GM23248 (cell line): ENCODE results near the gene CCDC142. TPM values are rescaled to one million over a fixed set of nuclear protein-coding genes. Genes with fewer than 3 reads are reported as not detected.

Experiments
- DNase-seq: peaks from one replicate; pipeline ENCODE4 v3.0.0-alpha.2; 2015
- H2AFZ ChIP-seq: fragments of 200-600 bp; sonication (generic); 2 replicates; pipeline ENCODE4 v1.6.1; 2016; ENCODE audit warnings: antibody characterized with exemption
- H3F3A ChIP-seq: fragments of 200-600 bp; sonication (generic); 2 replicates; pipeline ENCODE4 v1.6.1; 2016; ENCODE audit warnings: mild to moderate bottlenecking, antibody characterized with exemption, mixed run types; ENCODE audit not compliant: insufficient read depth
- H3K27ac ChIP-seq: fragments of 200-600 bp; sonication (generic); 2 replicates; pipeline ENCODE4 v1.5.1; 2016; ENCODE audit warnings: mild to moderate bottlenecking
- H3K27me3 ChIP-seq: fragments of 200-600 bp; sonication (generic); replicated peaks from 2 replicates; pipeline ENCODE4 v1.6.1; 2016; ENCODE audit warnings: mild to moderate bottlenecking; ENCODE audit not compliant: insufficient read depth
- H3K36me3 ChIP-seq: fragments of 200-600 bp; sonication (generic); 2 replicates; pipeline ENCODE4 v1.6.1; 2016; ENCODE audit warnings: low read depth, mild to moderate bottlenecking
- H3K4me1 ChIP-seq: fragments of 200-600 bp; sonication (generic); 2 replicates; pipeline ENCODE4 v1.6.1; 2016; ENCODE audit warnings: mild to moderate bottlenecking; ENCODE audit not compliant: insufficient read depth
- H3K4me2 ChIP-seq: fragments of 200-600 bp; sonication (generic); one replicate; pipeline ENCODE4 v1.6.1; 2016; ENCODE audit warnings: mild to moderate bottlenecking; ENCODE audit not compliant: unreplicated experiment
- H3K4me3 ChIP-seq: fragments of 200-600 bp; sonication (generic); 2 replicates; pipeline ENCODE4 v1.5.1; 2016; ENCODE audit warnings: mild to moderate bottlenecking
- H3K79me2 ChIP-seq: fragments of 200-600 bp; sonication (generic); 2 replicates; pipeline ENCODE4 v1.6.1; 2016; ENCODE audit warnings: mild to moderate bottlenecking; ENCODE audit not compliant: insufficient read depth
- H3K9ac ChIP-seq: fragments of 200-600 bp; sonication (generic); 2 replicates; pipeline ENCODE4 v1.6.1; 2016; ENCODE audit warnings: mild to moderate bottlenecking
- H3K9me2 ChIP-seq: fragments of 200-600 bp; sonication (generic); 2 replicates; pipeline ENCODE4 v1.6.1; 2016; ENCODE audit warnings: mixed run types, mild to moderate bottlenecking, moderate library complexity; ENCODE audit not compliant: insufficient read depth
- H3K9me3 ChIP-seq: fragments of 200-600 bp; sonication (generic); one replicate; pipeline ENCODE4 v1.6.1; 2017; ENCODE audit warnings: low read depth
- H4K20me1 ChIP-seq: fragments of 200-600 bp; sonication (generic); 2 replicates; pipeline ENCODE4 v1.6.0; 2016; ENCODE audit not compliant: insufficient read depth
- EZH2 ChIP-seq: fragments of 200-600 bp; sonication (generic); IDR thresholded peaks from 2 replicates; pipeline ENCODE4 v1.6.1; 2018; ENCODE audit warnings: antibody characterized with exemption, mild to moderate bottlenecking; ENCODE audit not compliant: insufficient read depth, poor library complexity, severe bottlenecking
- EZH2phosphoT487 ChIP-seq: fragments of 200-600 bp; sonication (generic); IDR thresholded peaks from 2 replicates; pipeline ENCODE4 v1.6.1; 2018; ENCODE audit warnings: antibody characterized with exemption, moderate library complexity, mild to moderate bottlenecking, low read depth; ENCODE audit not compliant: insufficient read depth
- WGBS, 2 experiments: methylation state at CpG; one replicate each; pipeline ENCODE4 v1.1.6; 2015 to 2017; ENCODE audit warnings: low lambda C conversion rate in 2 of 2, low coverage in 1 of 2; ENCODE audit errors: missing lambda C conversion rate in 2 of 2; 5-methylcytosine and 5-hydroxymethylcytosine counted together
- in situ Hi-C: fragments of 300-500 bp; cut with MboI; formaldehyde crosslinking; loops from 2 replicates; pipeline ENCODE4 v1.15.0; 2020
- polyA plus RNA-seq: library from polyadenylated mRNA; unstranded; fragments of >200 nt; fragmentation: Nextera tagmentation; extraction: Ambion mirVana; gene quantifications from 2 replicates; pipeline ENCODE4 v1.2.1, GENCODE V29; 2016
- total RNA-seq: library from RNA; depleted of rRNA; stranded (reverse); fragments of >200 nt; shearing (Covaris generic); gene quantifications from 2 replicates; pipeline ENCODE4 v1.2.3, GENCODE V29; 2014

CCDC142 gene
- total and polyA plus RNA-seq, 2 experiments from 2014 or later: 5.1 to 6.8 TPM

DNA sequence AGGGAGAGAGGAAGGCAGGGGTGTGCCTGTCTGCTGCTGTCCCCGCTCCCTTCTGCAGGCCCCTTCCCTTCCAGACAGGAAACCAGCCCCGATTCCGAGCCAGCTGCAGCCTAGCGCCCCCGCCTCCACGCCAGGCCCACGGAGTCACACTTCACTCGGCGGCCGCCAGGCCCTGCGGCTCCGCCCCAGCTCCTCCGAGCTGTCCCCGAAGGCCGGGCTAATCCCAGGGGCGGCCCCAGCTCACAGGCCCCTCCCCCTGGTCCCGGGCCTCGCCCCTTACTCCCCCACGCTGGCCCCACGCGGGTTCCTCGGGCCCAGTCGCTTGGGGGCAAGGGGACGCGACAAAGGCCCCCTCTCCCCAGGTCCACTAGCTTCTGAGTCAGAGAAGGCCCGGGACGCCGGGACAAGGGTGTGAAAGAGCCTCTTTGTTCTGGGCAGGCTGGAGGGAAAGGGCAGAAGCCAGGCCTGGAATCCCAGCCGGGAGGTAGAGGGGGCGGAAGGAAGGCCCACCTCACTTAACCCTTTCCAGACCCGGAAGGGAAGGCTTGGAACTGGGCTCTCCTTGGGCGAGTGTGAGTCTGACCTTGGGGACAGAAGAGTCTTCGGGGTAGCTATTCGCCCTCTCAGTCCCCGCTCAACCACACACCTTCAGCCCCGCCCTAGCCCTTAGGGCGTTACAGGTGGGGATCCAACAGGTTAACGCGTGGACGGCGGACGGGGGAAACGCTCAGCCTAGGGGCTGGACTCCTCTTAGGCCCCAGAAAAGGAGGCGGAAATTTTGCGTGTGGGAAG is 42.2 kb downstream of the CCDC142 start:
- H3K9me2 ChIP-seq: no peaks in the 10 kb centered on the region
- in situ Hi-C loops: no loop called here
- TF ChIP-seq EZH2 (no peak), EZH2phosphoT487 (no peak)
- H3K9me3 ChIP-seq: no peaks in the 10 kb centered on the region
- no peaks in the 10 kb centered on the region for H4K20me1 ChIP-seq
- H3K4me3 ChIP-seq: peak overlapping the region; percentile 79
- WGBS, 2 experiments: 8 to 14% methylated on average over 22 to 45 of the region's 45 CpGs
- no peaks in the 10 kb centered on the region for H3K36me3 ChIP-seq
- peak; percentile 93 for DNase-seq
- peak overlapping the region; percentile 93 for H3K4me2 ChIP-seq
- H3K79me2 ChIP-seq: peaks cover 32% of the 10 kb centered on the region
- 0 out of 2 replicates have a peak, but pooled peaks cover 4% of the 10 kb centered on the region for H3F3A ChIP-seq
- peak overlapping the region; percentile 34 for H3K27ac ChIP-seq
- no peaks in the 10 kb centered on the region for H3K27me3 ChIP-seq
- H3K9ac ChIP-seq: peak overlapping the region; percentile 79
- H2AFZ ChIP-seq: peak overlapping the region; percentile 86
- peaks cover 4% of the 10 kb centered on the region; the same call in 1 of the 2 replicates for H3K4me1 ChIP-seq

DNA sequence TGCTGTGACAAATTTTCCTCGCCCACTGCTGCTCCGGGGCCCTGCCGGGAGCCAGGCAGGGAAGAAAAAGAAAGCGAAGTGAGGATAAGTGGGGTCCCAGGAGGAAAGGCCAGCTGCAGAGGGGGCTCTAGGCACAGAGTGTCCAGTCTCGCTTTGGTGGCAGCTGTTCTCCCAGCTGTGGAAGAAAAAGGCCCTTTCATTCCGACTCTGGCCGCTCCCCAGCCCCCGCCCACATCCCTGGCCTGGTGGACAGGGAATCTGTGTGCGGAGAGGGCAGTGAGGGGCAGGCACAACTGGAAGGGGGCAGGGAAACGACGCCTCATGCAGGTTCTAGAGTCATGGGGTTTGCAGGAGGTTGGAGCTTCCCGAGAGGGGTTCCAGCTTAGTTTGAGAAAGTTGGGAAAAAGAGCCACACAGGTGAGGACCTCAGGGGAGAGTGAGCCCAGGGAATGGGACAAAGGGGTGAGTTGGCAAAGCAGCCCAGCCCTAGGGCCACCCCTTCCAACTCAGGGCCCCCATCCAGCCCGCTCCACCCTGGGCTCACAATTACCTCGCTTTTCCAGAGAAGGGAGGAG is 42.9 kb downstream of the CCDC142 start:
- H3K27ac ChIP-seq: peak overlapping the region; percentile 34
- peak overlapping the region; percentile 79 for H3K9ac ChIP-seq
- DNase-seq: peak; percentile 81
- H3K9me2 ChIP-seq: no peaks in the 10 kb centered on the region
- H3K36me3 ChIP-seq: no peaks in the 10 kb centered on the region
- 0 out of 2 replicates have a peak, but pooled peaks cover 4% of the 10 kb centered on the region for H3F3A ChIP-seq
- WGBS, 2 experiments: 2% methylated on average over 12 to 14 of the region's 14 CpGs
- H3K4me1 ChIP-seq: peaks cover 4% of the 10 kb centered on the region; the same call in 1 of the 2 replicates
- in situ Hi-C loops: no loop called here
- peak overlapping the region; percentile 86 for H2AFZ ChIP-seq
- peaks cover 32% of the 10 kb centered on the region for H3K79me2 ChIP-seq
- peak overlapping the region; percentile 93 for H3K4me2 ChIP-seq
- no peaks in the 10 kb centered on the region for H3K9me3 ChIP-seq
- no peaks in the 10 kb centered on the region for H4K20me1 ChIP-seq
- peak overlapping the region; percentile 79 for H3K4me3 ChIP-seq
- TF ChIP-seq EZH2phosphoT487: no peak
- H3K27me3 ChIP-seq: no peaks in the 10 kb centered on the region

DNA sequence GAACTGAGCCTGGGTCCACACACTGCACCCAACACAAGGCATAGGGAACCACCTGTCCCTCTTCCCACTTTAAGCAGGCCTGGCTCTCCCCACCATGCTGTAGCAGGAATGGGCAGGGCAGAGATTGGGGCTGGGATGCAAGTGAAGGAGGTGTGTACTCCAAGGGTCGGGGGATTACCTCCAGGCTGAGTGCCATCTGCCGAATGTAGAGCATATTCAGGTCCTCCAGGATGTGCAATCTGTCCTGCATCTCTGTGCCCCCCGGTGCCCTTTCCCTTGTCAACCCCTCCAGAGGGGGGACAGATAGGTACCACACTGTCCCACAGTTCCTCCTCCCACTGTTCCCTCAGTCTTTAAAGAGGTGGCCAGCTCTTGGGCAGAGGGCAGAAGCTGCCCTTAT is 43.4 kb downstream of the CCDC142 start:
- no peak for DNase-seq
- Histone ChIP-seq H3K36me3 (no peaks in the 10 kb centered on the region), H3K9me2 (no peaks in the 10 kb centered on the region), H3K27ac (peak overlapping the region; percentile 34), H3K27me3 (no peaks in the 10 kb centered on the region), H3K9ac (peak overlapping the region; percentile 79), H3K79me2 (peaks cover 32% of the 10 kb centered on the region), H3F3A (0 out of 2 replicates have a peak, but pooled peaks cover 4% of the 10 kb centered on the region), H3K4me2 (peak overlapping the region; percentile 93), H4K20me1 (no peaks in the 10 kb centered on the region), H3K9me3 (no peaks in the 10 kb centered on the region), H3K4me3 (peak overlapping the region; percentile 79), H2AFZ (peak overlapping the region; percentile 86), H3K4me1 (peaks cover 4% of the 10 kb centered on the region; the same call in 1 of the 2 replicates)
- in situ Hi-C loops: no loop called here
- 0 to 5% methylated on average over 3 of the region's 3 CpGs for WGBS, 2 experiments
- no peak for TF ChIP-seq EZH2phosphoT487
- no peak for TF ChIP-seq EZH2

DNA sequence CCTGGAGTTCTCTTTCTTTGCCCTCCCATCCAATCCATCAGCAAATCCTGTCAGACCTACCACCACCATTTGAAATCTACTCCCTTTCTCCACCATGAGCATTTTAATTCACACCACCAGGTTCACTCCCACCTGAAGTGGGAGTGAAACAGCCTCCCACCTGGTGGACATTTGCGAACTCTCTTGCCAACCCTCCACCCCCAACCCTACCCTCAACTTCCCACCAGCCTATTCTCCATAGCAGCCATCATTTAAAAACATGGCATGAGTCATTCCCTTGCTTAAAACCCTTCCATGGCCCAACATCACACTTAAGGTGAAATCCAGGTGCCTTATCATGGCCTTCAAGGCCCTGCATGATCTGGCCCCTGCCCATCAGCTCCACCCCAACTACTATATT is 44.5 kb downstream of the CCDC142 start:
- Histone ChIP-seq H3K4me2 (no peak overlapping the region), H3K27ac (no peak overlapping the region), H4K20me1 (no peaks in the 10 kb centered on the region), H3K27me3 (no peaks in the 10 kb centered on the region), H3K36me3 (no peaks in the 10 kb centered on the region), H3K4me1 (no peaks in the 10 kb centered on the region; the same call in 1 of the 2 replicates), H3K9me3 (no peaks in the 10 kb centered on the region), H3K79me2 (peaks cover 32% of the 10 kb centered on the region), H3K9ac (no peak overlapping the region), H2AFZ (no peak overlapping the region), H3K4me3 (no peak overlapping the region), H3K9me2 (no peaks in the 10 kb centered on the region), H3F3A (no peaks in the 10 kb centered on the region)
- no peak for DNase-seq
- in situ Hi-C loops: no loop called here
- TF ChIP-seq EZH2phosphoT487: no peak
- no peak for TF ChIP-seq EZH2
- WGBS, 2 experiments: 100% methylated on average over 1 of the region's 1 CpG
